Loucy (cell line): ENCODE results near the gene TSHZ2.

ENCODE experiments used
- CTCF ChIP-seq: fragments of 200-600 bp; sonication (generic); conservative IDR thresholded peaks from 2 replicates; pipeline ENCODE4 v1.5.1; 2014; ENCODE audit warnings: mild to moderate bottlenecking, antibody characterized with exemption, low read length
- EZH2phosphoT487 ChIP-seq: fragments of 200-600 bp; IDR thresholded peaks from 2 replicates; pipeline ENCODE4 v1.6.1; 2018; ENCODE audit warnings: antibody characterized with exemption, mild to moderate bottlenecking, moderate library complexity, borderline replicate concordance

GRCh38 chr20:52985687-52986086 lies 13.5 kb downstream of the TSHZ2 start:
- TF ChIP-seq CTCF (no peak), EZH2phosphoT487 (no peak)
